Fibroblast of villous mesenchyme (primary cell): Measurements from ENCODE around the gene BUD23. TPM values are rescaled to one million over a fixed set of nuclear protein-coding genes. Genes with fewer than 3 reads are reported as not detected.

ENCODE experiments used
- DNase-seq: peaks from one replicate; pipeline ENCODE4 v3.0.0-alpha.2; 2010; ENCODE audit warnings: low read depth
- H3K4me3 ChIP-seq: 2 replicates; pipeline ENCODE4 v1.5.1; 2011; ENCODE audit warnings: low read depth, mild to moderate bottlenecking, low read length
- total RNA-seq: library from RNA; depleted of rRNA; stranded (reverse); fragments of >200 nt; gene quantifications from 2 replicates; pipeline ENCODE4 v1.2.3, GENCODE V29; 2012
- TF ChIP-seq, protein P1 (sequence below): IDR thresholded peaks from 2 replicates; pipeline ENCODE4 v1.5.1; 2012; ENCODE audit warnings: low read depth, mild to moderate bottlenecking, low read length; ENCODE audit not compliant: insufficient read depth

BUD23 gene
- total RNA-seq, 1 donor = 39.7 TPM

- DNase-seq = no peak
- TF ChIP-seq, protein P1, sequence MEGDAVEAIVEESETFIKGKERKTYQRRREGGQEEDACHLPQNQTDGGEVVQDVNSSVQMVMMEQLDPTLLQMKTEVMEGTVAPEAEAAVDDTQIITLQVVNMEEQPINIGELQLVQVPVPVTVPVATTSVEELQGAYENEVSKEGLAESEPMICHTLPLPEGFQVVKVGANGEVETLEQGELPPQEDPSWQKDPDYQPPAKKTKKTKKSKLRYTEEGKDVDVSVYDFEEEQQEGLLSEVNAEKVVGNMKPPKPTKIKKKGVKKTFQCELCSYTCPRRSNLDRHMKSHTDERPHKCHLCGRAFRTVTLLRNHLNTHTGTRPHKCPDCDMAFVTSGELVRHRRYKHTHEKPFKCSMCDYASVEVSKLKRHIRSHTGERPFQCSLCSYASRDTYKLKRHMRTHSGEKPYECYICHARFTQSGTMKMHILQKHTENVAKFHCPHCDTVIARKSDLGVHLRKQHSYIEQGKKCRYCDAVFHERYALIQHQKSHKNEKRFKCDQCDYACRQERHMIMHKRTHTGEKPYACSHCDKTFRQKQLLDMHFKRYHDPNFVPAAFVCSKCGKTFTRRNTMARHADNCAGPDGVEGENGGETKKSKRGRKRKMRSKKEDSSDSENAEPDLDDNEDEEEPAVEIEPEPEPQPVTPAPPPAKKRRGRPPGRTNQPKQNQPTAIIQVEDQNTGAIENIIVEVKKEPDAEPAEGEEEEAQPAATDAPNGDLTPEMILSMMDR = no peak
- no peak overlapping the region for H3K4me3 ChIP-seq
Measured at GRCh38 chr7:73678862-73679261, 4.5 kb upstream of the BUD23 start.

GRCh38 chr7:73679709-73680108 lies 3.7 kb upstream of the BUD23 start:
- DNase-seq = no peak
- TF ChIP-seq, protein P1 = no peak
- H3K4me3 ChIP-seq = no peak overlapping the region

DNA sequence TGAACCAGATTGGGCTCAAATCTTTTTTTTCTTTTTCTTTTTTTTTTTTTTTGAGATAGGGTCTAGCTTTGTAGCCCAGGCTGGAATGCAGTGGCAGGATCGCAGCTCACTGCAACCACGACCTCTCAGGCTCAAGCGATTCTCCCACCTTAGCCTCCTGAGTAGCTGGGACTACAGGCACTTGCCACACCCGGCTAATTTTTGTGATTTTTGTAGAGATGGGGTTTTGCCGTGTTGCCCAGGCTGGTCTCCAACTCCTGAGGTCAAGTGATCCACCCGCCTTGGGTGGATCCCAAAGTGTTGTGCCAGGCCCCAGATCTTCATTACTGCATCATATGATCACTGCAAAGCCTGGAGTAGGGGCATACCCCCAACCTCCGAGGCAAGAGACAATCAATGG lies 2.9 kb upstream of the BUD23 start:
- DNase-seq = no peak
- H3K4me3 ChIP-seq = no peak overlapping the region
- TF ChIP-seq, protein P1 = no peak

DNA sequence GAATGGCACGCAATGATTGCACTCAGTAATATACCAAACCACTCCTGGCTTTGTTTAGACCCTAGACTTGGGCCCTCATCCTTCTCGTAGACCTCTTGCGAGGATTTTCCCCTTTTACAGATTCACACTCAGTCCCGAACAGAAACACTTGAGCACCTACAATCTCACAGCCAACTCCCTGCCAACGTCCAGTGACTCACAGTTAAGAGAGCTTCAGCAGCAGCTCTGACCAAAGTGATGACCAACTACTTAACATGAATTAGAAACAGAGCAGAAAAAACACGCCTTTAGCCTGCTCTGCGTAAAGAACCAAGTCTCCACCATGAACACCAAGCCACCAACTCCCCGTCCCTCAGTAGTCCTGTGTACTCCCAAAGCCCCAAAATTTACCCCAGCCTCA lies 2.4 kb upstream of the BUD23 start:
- no peak for DNase-seq
- H3K4me3 ChIP-seq = no peak overlapping the region
- TF ChIP-seq, protein P1 = no peak

DNA sequence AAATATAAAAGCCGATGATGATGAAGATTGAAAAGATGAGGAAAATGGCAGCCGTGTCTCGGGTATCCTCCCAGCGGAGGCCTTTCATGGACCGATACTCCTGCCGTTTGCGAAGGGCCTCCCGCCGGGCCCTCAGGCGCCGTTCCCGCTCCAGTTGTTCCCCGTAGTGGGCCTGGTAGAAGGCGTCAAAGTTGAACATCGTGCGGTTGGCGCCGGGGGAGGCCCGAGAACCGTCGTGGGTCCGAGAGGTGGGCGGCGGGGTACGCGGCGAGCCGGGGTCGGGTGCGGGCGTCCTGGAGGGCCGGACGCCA lies 697 bp upstream of the BUD23 start:
- TF ChIP-seq, protein P1 = no peak
- H3K4me3 ChIP-seq = peak overlapping the region; percentile 99
- DNase-seq = no peak

DNA sequence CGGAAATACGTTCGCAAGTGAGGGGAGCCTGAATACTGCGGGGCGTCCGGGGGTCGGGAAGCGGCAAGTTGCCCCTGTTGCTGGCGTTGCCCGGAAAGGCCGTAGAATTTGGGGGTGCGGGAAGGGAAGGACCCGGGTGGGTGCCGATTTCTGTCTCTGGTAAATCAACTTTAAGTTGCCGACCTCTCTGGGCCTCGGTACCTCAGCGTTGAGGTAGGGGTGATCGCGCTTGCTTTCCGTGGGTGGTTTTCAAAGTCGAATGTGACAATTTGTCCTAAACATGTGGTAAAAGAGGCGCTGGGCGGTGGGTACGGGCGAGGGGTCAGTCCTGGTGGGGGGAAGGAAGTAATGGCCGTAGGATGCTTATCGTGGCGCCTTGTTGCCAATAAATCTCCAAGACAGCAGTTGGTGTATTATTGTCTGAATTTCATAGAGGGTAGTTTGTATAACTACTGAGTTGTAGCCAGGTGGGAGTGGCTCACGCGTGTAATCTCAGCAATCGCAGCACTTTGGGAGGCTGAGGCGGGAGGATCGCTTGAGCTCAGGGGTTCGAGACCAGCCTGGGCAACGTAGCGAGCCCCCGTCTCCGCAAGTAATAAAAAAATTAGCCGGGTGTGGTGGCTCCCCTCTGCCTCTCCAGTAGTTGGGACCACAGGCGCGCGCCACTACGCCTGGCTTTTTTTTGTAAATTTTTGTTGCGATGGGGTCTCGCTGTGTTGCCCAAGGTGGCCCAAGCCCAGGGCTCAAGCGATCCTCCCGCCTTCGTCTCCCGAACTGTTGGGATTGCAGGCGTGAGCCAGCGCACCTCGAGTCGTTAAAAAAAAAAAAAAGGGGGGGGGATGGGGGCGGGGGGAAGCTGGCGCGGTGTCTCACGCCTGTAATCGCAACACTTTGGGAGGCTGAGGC lies 644 bp downstream of the BUD23 start:
- no peak for DNase-seq
- TF ChIP-seq, protein P1 = no peak
- peak overlapping the region; percentile 99 for H3K4me3 ChIP-seq

DNA sequence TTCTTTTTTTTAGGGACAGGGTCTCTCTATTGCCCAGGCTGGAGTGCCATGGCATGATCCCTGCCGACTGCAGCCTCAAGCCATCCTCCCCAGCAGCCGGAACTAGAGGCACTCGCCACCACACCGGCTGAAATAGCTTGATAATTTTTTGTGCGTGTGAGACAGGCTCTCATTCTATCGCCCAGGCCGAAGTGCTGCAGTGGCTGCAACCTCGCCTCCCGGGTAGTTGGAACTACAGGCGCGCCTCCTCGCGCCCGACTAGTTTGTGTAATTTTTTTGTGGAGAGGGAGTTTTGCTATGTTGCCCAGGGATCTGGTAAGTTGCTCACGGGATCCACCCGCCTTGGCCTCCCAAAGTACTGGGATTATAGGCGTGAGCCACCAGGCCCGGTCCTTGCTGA lies 1.9 kb downstream of the BUD23 start:
- TF ChIP-seq, protein P1 = no peak
- no peak overlapping the region for H3K4me3 ChIP-seq
- DNase-seq = no peak
